GM12872 (cell line): ENCODE measurements around the gene DDX3Y.

Experiments
- TF ChIP-seq, protein P1 (sequence below): IDR thresholded peaks from 3 replicates; pipeline ENCODE4 v1.5.1; 2011; ENCODE audit warnings: low read depth, mild to moderate bottlenecking, low read length, moderate library complexity; ENCODE audit not compliant: insufficient read depth

Gene DDX3Y

GRCh38 chrY:12904618-12905516 lies at the start of gene DDX3Y:
Gene DDX3Y, plus strand, starts transcription at chrY:12904868. Its CDS starts 69 bp downstream, at chrY:12904937.
- TF ChIP-seq, protein P1, sequence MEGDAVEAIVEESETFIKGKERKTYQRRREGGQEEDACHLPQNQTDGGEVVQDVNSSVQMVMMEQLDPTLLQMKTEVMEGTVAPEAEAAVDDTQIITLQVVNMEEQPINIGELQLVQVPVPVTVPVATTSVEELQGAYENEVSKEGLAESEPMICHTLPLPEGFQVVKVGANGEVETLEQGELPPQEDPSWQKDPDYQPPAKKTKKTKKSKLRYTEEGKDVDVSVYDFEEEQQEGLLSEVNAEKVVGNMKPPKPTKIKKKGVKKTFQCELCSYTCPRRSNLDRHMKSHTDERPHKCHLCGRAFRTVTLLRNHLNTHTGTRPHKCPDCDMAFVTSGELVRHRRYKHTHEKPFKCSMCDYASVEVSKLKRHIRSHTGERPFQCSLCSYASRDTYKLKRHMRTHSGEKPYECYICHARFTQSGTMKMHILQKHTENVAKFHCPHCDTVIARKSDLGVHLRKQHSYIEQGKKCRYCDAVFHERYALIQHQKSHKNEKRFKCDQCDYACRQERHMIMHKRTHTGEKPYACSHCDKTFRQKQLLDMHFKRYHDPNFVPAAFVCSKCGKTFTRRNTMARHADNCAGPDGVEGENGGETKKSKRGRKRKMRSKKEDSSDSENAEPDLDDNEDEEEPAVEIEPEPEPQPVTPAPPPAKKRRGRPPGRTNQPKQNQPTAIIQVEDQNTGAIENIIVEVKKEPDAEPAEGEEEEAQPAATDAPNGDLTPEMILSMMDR, result no peak

DNA sequence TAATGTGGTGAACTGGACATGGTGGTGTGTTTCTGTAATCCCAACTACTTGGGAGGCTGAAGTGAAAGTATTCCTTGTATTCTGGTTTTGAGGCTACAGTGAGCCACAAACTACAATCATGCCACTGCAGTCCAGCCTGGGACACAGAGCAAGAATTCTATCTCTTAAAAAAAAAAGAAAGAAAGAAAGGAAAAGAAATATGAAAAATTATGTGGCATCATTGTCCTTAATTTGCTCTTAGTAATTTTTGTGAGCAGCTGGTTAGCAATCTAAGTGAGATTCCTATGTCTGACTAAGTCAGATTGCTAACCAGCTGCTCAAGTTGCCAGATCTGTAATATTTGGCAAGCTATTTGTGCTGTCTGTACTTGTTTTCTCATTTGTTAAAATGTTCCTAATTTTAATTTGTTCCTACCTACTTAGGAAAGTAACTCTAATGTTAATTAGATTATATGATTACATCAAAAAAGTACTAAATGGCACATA lies 48.8 kb upstream of the DDX3Y start:
- TF ChIP-seq, protein P1, result no peak

DNA sequence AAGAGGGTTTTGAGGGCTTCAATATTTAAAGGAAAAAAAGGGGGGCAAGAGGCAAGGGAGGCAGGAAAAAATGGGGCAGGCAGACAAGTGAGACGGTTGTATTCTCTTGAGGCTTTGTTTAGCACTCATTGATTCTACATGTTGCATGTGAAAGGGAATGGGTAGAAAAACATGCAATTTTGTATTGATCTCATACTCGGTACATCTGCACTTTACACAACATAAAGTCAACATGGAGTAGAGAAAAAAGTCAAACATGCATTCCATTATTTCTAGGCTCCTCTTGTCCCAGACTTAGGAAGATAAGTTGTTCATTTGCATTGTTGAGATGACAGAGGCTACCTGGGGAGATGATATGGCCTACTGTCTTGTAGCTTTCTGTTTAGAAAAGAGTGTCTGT lies 36.7 kb upstream of the DDX3Y start:
- TF ChIP-seq, protein P1, result no peak

DNA sequence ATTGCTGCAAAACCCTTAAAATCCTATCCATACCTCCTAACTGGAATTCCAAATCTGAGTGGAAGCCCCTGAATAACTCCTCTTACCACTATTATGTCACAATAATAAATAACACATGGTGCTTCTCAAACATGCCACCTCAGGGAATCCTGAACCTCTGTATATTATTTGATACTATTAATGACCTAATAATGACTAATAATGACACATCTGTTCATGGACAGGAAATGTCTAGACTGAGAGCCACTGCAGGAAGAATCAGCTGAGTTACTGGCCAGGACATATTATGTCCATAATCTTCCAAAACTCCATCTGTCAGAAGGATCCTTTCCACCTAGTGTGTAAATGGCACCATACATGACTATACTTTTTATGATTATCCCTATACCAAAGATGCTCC lies 7.7 kb upstream of the DDX3Y start:
- TF ChIP-seq, protein P1, result no peak

DNA sequence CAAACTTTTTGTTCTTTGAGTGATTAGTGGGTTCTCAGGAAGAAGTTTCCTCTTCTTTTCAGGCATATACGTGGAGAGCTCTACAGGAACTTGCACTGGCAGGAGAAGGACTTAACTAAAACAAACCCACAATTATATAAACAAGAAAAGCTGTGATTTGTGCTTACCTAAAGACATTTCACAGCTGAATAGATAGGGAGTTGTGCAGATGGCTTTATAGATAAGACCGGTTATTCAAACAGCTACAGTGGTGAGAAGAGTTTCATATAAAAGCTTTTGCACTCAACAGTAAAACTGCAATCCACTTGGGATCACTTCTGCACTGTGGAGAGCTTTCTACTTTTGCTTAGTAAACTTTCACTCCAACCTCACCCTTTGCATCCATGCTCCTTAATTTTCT lies 6.1 kb upstream of the DDX3Y start:
- TF ChIP-seq, protein P1, result no peak

- TF ChIP-seq, protein P1, result no peak
These were observed 827 bp downstream of the DDX3Y start for GRCh38 chrY:12905517-12905872.

DNA sequence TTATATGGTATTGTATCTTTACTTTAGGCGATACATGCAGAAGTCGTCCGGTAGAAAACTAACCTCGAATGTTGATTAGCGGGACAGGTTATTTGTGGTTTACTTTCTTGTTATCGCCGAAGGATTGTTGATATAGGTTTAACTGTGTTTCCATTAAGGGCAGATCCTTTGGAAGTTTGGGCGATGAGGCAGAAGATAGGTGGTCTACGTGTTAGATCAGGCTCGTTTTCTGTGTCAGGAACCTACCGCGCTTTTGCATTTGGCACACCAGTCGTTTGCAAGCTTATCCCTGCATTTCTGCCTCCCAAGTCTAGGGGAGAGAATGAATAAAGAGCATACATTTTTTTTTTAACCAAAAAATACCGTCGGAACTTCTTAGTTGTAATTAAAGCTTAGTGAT lies 1.2 kb downstream of the DDX3Y start:
- TF ChIP-seq, protein P1, result no peak
